ENCODE results near the gene PHC2. TPM values are rescaled to one million over a fixed set of nuclear protein-coding genes. Genes with fewer than 3 reads are reported as not detected.

Gene PHC2
- total RNA-seq, 1 donor = 85.4 TPM

GRCh38 chr1:33319949-33320618, 110.8 kb downstream of the PHC2 start:
- H3K79me2 ChIP-seq (ENCODE audit: insufficient read depth, low read length) = peaks cover 6% of the 10 kb centered on the region
- H3K27ac ChIP-seq (ENCODE audit: low read depth, low read length) = no peak overlapping the region
- no peaks in the 10 kb centered on the region for H3K27me3 ChIP-seq (ENCODE audit: insufficient read depth, low read length)
- H3K4me1 ChIP-seq (ENCODE audit: insufficient read depth, low read length) = no peaks in the 10 kb centered on the region
- no peak overlapping the region for H2AFZ ChIP-seq (ENCODE audit: low read length)
- H3K4me3 ChIP-seq (ENCODE audit: insufficient read depth, low read length) = no peak overlapping the region
- no peaks in the 10 kb centered on the region for H3K9me3 ChIP-seq (ENCODE audit: low read depth, low read length)
- peaks cover 35% of the 10 kb centered on the region for H3K36me3 ChIP-seq (ENCODE audit: insufficient read depth, low read length)
- peaks cover 26% of the 10 kb centered on the region for H4K20me1 ChIP-seq (ENCODE audit: insufficient read depth, low read length)
- TF ChIP-seq CTCF (IDR thresholded peaks at IDR 0.05; ENCODE audit: extremely low read depth, low read depth, low read length) = no peak
- H3K4me2 ChIP-seq (ENCODE audit: insufficient read depth, low read length) = no peak overlapping the region
- DNase-seq (ENCODE audit: insufficient read length, low spot score, missing footprints) = peak; percentile 55

- Histone ChIP-seq H3K79me2 (ENCODE audit: insufficient read depth, low read length) (peaks cover 4% of the 10 kb centered on the region), H4K20me1 (ENCODE audit: insufficient read depth, low read length) (peaks cover 20% of the 10 kb centered on the region), H3K9me3 (ENCODE audit: low read depth, low read length) (no peaks in the 10 kb centered on the region), H3K27ac (ENCODE audit: low read depth, low read length) (no peak overlapping the region), H3K27me3 (ENCODE audit: insufficient read depth, low read length) (no peaks in the 10 kb centered on the region), H3K4me1 (ENCODE audit: insufficient read depth, low read length) (no peaks in the 10 kb centered on the region), H3K4me2 (ENCODE audit: insufficient read depth, low read length) (no peak overlapping the region), H3K4me3 (ENCODE audit: insufficient read depth, low read length) (no peak overlapping the region), H3K36me3 (ENCODE audit: insufficient read depth, low read length) (peaks cover 28% of the 10 kb centered on the region), H2AFZ (ENCODE audit: low read length) (no peak overlapping the region)
- no peak for TF ChIP-seq CTCF (IDR thresholded peaks at IDR 0.05; ENCODE audit: extremely low read depth, low read depth, low read length)
- DNase-seq (ENCODE audit: insufficient read length, low spot score, missing footprints) = peak; percentile 59
These were observed 111.5 kb downstream of the PHC2 start for GRCh38 chr1:33319186-33319948.

- Histone ChIP-seq H3K4me1 (ENCODE audit: insufficient read depth, low read length) (no peaks in the 10 kb centered on the region), H3K27me3 (ENCODE audit: insufficient read depth, low read length) (no peaks in the 10 kb centered on the region), H3K79me2 (ENCODE audit: insufficient read depth, low read length) (no peaks in the 10 kb centered on the region), H3K36me3 (ENCODE audit: insufficient read depth, low read length) (peaks cover 14% of the 10 kb centered on the region), H4K20me1 (ENCODE audit: insufficient read depth, low read length) (peaks cover 7% of the 10 kb centered on the region), H3K9me3 (ENCODE audit: low read depth, low read length) (no peaks in the 10 kb centered on the region), H3K27ac (ENCODE audit: low read depth, low read length) (no peak overlapping the region), H3K4me3 (ENCODE audit: insufficient read depth, low read length) (no peak overlapping the region), H3K4me2 (ENCODE audit: insufficient read depth, low read length) (no peak overlapping the region), H2AFZ (ENCODE audit: low read length) (no peak overlapping the region)
- peak; percentile 23 for DNase-seq (ENCODE audit: insufficient read length, low spot score, missing footprints)
- no peak for TF ChIP-seq CTCF (IDR thresholded peaks at IDR 0.05; ENCODE audit: extremely low read depth, low read depth, low read length)
These were observed 112.9 kb downstream of the PHC2 start for GRCh38 chr1:33317946-33318345.

- Histone ChIP-seq H3K36me3 (ENCODE audit: insufficient read depth, low read length) (peaks cover 8% of the 10 kb centered on the region), H3K27ac (ENCODE audit: low read depth, low read length) (no peak overlapping the region), H3K79me2 (ENCODE audit: insufficient read depth, low read length) (no peaks in the 10 kb centered on the region), H3K4me3 (ENCODE audit: insufficient read depth, low read length) (no peak overlapping the region), H3K9me3 (ENCODE audit: low read depth, low read length) (no peaks in the 10 kb centered on the region), H4K20me1 (ENCODE audit: insufficient read depth, low read length) (peaks cover 4% of the 10 kb centered on the region), H3K27me3 (ENCODE audit: insufficient read depth, low read length) (no peaks in the 10 kb centered on the region), H3K4me2 (ENCODE audit: insufficient read depth, low read length) (no peak overlapping the region), H2AFZ (ENCODE audit: low read length) (no peak overlapping the region), H3K4me1 (ENCODE audit: insufficient read depth, low read length) (no peaks in the 10 kb centered on the region)
- DNase-seq (ENCODE audit: insufficient read length, low spot score, missing footprints) = peak; percentile 27
- TF ChIP-seq CTCF (IDR thresholded peaks at IDR 0.05; ENCODE audit: extremely low read depth, low read depth, low read length) = no peak
These were observed 113.5 kb downstream of the PHC2 start for GRCh38 chr1:33317354-33317753.

Measured in osteoblast (primary cell).